Mesothelial cell of epicardium (in vitro differentiated cells): ENCODE results near the gene RNASE3. TPM values are rescaled to one million over a fixed set of nuclear protein-coding genes. Genes with fewer than 3 reads are reported as not detected.
"Not testable (repeated sequence)": the region's sequence is repeated elsewhere in the genome, so short reads cannot be mapped to it uniquely, and the experiment has no call there.

Experiments
- DNase-seq, 2 experiments: peaks; one replicate each; pipeline ENCODE4 v3.0.0; 2021; ENCODE audit warnings: low spot score in 2 of 2; ENCODE audit not compliant: unreplicated experiment in 2 of 2
- H3K27ac Mint-ChIP-seq: 2 replicates; pipeline ENCODE4 v1.8.0; 2021; ENCODE audit warnings: mixed read lengths
- H3K27me3 Mint-ChIP-seq: 2 replicates; pipeline ENCODE4 v1.8.0; 2021; ENCODE audit warnings: low read depth, mixed read lengths
- H3K36me3 Mint-ChIP-seq: 2 replicates; pipeline ENCODE4 v1.8.0; 2021; ENCODE audit warnings: mixed read lengths
- H3K4me1 Mint-ChIP-seq: 2 replicates; pipeline ENCODE4 v1.8.0; 2021; ENCODE audit warnings: mixed read lengths
- H3K4me3 Mint-ChIP-seq: 2 replicates; pipeline ENCODE4 v1.8.0; 2021; ENCODE audit warnings: mild to moderate bottlenecking, moderate library complexity, mixed read lengths
- H3K9me3 Mint-ChIP-seq: 2 replicates; pipeline ENCODE4 v1.8.0; 2021; ENCODE audit warnings: mixed read lengths
- total RNA-seq: library from RNA; stranded (reverse); gene quantifications from 3 replicates; pipeline ENCODE4 v1.2.1, GENCODE V29; 2021
- TF ChIP-seq, protein P1 (sequence below): fragments of 200-600 bp; sonication (generic); IDR thresholded peaks from one replicate; pipeline ENCODE4 v1.5.0; 2021; ENCODE audit warnings: antibody characterized with exemption; ENCODE audit not compliant: unreplicated experiment

Gene RNASE3
- total RNA-seq, 1 donor from 2014 or later: not detected

DNA sequence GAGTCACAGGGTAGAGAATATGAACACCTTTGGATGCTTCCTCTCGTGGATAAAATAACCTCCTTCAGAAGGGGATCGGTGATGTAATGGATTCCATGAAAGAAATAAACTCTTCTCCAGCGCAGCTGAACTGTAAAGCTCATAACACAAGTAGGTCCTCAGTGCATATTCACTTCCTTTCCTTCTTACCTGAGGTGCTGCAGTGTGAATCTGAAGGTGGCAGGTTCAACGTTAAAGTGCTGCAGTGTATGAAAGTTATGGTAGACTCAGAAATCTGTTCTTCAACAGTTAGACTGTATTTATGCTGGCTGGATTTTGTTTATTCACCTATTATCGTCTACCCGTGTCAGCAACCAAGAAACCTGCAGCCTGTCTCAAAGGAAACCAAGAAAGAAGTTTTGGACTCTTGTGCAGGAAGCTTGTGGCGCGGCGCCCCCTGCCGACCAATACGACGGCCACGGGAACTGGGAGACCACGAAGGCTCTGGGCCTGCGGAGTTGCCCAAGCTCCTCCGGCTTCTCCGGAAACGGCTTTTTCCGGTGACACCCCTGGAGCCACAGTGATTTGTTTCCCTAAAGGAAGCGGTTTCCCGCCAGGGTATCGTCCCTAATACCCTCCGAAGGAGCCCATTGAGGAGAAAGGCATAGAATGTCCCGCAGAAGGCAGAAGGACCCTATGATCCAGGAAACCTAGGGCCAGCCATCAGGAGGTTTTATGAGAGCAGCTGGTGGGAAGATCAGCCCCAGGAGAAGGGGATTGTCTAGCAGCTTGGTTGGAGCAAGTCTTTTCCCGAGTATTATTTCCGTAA is 17.6 kb upstream of the RNASE3 start:
- Mint-ChIP-seq H3K4me1 (no peaks in the 10 kb centered on the region), H3K36me3 (no peaks in the 10 kb centered on the region), H3K27me3 (peaks cover 58% of the 10 kb centered on the region), H3K9me3 (no peaks in the 10 kb centered on the region), H3K27ac (no peak overlapping the region), H3K4me3 (peak overlapping the region; percentile 44)
- TF ChIP-seq, protein P1, sequence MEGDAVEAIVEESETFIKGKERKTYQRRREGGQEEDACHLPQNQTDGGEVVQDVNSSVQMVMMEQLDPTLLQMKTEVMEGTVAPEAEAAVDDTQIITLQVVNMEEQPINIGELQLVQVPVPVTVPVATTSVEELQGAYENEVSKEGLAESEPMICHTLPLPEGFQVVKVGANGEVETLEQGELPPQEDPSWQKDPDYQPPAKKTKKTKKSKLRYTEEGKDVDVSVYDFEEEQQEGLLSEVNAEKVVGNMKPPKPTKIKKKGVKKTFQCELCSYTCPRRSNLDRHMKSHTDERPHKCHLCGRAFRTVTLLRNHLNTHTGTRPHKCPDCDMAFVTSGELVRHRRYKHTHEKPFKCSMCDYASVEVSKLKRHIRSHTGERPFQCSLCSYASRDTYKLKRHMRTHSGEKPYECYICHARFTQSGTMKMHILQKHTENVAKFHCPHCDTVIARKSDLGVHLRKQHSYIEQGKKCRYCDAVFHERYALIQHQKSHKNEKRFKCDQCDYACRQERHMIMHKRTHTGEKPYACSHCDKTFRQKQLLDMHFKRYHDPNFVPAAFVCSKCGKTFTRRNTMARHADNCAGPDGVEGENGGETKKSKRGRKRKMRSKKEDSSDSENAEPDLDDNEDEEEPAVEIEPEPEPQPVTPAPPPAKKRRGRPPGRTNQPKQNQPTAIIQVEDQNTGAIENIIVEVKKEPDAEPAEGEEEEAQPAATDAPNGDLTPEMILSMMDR: peak; percentile 72
- peak; percentile 32 to 84 for DNase-seq

DNA sequence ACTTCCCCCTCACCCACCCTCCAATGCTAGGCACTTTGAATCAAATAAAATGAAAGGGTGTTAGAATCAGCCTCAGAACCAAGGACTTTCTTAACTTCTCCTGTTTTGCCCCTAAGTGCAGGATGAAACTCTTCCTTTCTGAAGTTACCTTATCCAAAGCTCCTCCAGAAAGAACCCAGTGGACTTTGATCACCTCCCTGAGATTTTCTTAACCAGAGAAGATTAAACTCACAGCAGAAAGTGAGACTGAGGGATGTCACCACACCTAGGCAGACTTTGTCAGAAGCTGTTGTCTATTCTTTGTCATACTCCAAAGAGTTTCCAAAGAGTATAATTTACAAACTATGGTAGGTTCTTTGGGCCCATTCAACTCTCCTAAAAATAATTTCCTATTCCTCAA is 14.2 kb upstream of the RNASE3 start:
- H3K4me1 Mint-ChIP-seq: no peaks in the 10 kb centered on the region
- H3K36me3 Mint-ChIP-seq: no peaks in the 10 kb centered on the region
- DNase-seq: no peak
- TF ChIP-seq, protein P1: no peak
- no peak overlapping the region for H3K27ac Mint-ChIP-seq
- H3K9me3 Mint-ChIP-seq: no peaks in the 10 kb centered on the region
- peaks cover 66% of the 10 kb centered on the region for H3K27me3 Mint-ChIP-seq
- no peak overlapping the region for H3K4me3 Mint-ChIP-seq

DNA sequence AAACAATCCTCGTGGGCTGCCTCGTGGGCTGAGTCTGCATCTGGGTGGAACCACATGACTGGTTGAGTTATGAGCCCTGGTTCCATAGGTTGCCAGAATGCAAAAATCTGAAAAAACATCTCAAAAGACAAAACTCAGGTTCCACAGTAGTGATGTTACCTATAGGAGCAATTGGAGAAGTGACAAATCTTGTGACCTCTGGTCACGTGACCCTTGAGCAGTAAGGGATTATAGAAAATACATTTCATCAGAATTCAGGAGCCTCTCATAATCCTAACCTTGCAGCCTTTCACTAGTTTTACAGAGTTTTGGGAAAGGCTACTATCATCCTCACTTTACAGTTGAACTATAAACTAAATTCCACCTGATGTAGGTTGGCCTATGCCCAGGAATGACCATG is 12.5 kb upstream of the RNASE3 start:
- Mint-ChIP-seq H3K27me3 (peaks cover 52% of the 10 kb centered on the region), H3K9me3 (no peaks in the 10 kb centered on the region), H3K4me3 (no peak overlapping the region), H3K4me1 (no peaks in the 10 kb centered on the region), H3K27ac (no peak overlapping the region), H3K36me3 (no peaks in the 10 kb centered on the region)
- DNase-seq: no peak
- TF ChIP-seq, protein P1: no peak

DNA sequence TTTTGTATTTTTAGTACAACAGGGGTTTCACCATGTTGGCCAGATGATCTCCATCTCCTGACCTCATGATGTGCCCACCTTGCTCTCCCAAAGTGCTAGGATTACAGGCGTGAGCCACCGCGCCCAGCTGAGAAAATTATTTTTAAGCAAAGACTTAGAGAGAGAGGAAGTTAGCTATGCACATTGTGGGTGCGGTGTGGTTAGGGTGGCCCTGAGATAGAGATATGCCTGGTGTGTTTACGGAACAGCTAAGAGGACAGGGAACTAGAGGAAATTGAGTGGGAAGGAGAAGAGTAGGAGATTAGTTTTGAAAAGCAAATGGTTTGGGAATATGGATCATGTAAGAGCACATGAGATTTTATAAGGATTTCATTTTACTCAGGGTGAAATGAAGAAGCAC is 10.0 kb upstream of the RNASE3 start:
- not testable (repeated sequence) for H3K4me3 Mint-ChIP-seq, H3K27ac Mint-ChIP-seq, H3K4me1 Mint-ChIP-seq, DNase-seq, H3K9me3 Mint-ChIP-seq, H3K36me3 Mint-ChIP-seq
- H3K27me3 Mint-ChIP-seq: peaks cover 45% of the 10 kb centered on the region

DNA sequence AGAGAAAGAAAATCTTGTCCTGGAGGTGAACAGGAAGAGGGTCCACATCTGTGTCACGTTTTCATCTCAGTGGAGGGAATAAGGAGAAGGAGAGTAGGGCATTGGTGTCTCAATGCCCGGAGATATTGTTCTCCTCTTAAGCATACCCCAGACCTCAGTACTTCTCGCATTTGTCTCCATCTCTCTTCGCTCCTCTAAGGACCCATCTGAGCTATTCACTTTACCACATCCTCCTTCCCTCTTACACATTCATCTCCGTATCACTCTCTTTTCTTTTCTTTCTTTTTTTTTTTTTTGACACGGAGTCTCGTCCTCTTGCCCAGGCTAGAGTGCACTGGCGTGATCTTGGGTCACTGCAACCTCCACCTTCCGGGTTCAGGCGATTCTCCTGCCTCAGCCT is 8.4 kb upstream of the RNASE3 start:
- H3K4me1 Mint-ChIP-seq: not testable (repeated sequence)
- H3K27me3 Mint-ChIP-seq: peaks cover 37% of the 10 kb centered on the region

DNA sequence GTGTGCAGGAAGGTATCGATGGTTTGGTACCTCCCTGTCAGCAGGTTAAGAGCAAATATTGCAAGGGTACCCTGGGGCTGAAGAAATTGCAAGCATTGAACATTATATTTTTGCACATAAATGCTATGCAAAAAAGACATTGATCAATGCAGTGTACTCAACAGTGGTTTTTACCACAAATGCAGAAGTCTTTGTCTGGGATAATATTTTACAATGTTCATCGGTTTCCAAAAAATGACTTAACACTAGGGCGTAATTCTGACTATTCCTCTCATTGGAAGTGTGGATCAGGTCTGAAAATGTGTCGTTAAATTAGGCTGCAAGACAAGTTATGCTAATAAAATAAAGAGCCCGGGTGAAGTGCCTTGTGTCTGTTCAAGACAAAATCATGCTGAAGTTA is 2.8 kb upstream of the RNASE3 start:
- not testable (repeated sequence) for H3K9me3 Mint-ChIP-seq, DNase-seq, H3K27ac Mint-ChIP-seq, H3K4me3 Mint-ChIP-seq, H3K4me1 Mint-ChIP-seq, H3K36me3 Mint-ChIP-seq
- peaks cover 36% of the 10 kb centered on the region for H3K27me3 Mint-ChIP-seq

More for the DNA sequence above, 8.4 kb upstream of the RNASE3 start:
- H3K36me3 Mint-ChIP-seq, H3K9me3 Mint-ChIP-seq, H3K4me3 Mint-ChIP-seq, H3K27ac Mint-ChIP-seq, DNase-seq: not testable (repeated sequence)

DNA sequence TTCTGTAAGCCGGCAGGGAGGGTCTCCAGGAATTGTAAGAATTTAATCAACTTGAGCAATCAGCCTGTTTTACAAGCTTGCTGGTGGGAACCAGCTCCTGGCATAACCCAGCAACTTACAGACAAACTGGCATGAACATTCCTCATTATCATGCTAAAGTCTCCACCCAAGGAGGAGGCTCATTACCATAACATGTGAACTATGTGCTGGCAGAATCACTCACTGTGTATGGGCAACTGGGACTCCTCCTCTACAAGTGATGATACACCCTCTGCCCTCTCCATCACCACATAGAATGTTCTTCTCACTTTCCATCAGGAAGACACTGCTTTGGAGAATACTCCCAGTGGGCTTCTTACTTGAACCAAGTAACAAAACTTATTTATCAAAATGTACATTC is 4.1 kb downstream of the RNASE3 start:
- H3K27ac Mint-ChIP-seq, H3K9me3 Mint-ChIP-seq, H3K36me3 Mint-ChIP-seq, H3K4me3 Mint-ChIP-seq, H3K4me1 Mint-ChIP-seq, DNase-seq: not testable (repeated sequence)
- H3K27me3 Mint-ChIP-seq: peaks cover 29% of the 10 kb centered on the region
